ENCODE data around the gene MRPL33. TPM values are rescaled to one million over a fixed set of nuclear protein-coding genes. Genes with fewer than 3 reads are reported as not detected.
"Not testable (repeated sequence)": the region's sequence is repeated elsewhere in the genome, so short reads cannot be mapped to it uniquely, and the experiment has no call there.

Gene MRPL33
- total RNA-seq, 1 donor from 2014 or later: 79.4 TPM

DNA sequence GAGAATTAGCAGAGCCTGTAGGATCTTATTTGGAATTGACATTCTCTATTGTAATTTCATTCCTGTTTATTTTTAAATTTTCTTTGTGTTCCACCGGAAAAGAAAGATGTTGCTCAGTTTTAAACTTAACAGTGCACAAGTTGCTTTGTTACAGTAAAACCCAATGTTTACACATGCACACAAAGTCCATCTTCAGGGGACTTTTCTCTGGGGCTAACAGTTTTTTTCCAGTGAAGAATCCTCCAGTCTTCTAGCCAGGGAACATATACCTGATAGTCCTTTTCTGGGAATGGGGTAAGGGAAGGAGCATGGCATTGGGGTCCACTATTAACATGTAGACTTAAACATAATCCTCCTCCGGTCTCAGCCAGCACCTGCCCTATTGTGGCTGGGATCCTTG lies 25.2 kb upstream of the MRPL33 start:
- intact Hi-C loops (cut with DNase I): no loop called here
- Histone ChIP-seq H3K4me1 (no peaks in the 10 kb centered on the region), H3K9me3 (no peaks in the 10 kb centered on the region), H3K27me3 (no peaks in the 10 kb centered on the region), H3K4me3 (no peak overlapping the region), H3K36me3 (no peaks in the 10 kb centered on the region), H3K27ac (no peak overlapping the region)
- TF ChIP-seq, protein P1, sequence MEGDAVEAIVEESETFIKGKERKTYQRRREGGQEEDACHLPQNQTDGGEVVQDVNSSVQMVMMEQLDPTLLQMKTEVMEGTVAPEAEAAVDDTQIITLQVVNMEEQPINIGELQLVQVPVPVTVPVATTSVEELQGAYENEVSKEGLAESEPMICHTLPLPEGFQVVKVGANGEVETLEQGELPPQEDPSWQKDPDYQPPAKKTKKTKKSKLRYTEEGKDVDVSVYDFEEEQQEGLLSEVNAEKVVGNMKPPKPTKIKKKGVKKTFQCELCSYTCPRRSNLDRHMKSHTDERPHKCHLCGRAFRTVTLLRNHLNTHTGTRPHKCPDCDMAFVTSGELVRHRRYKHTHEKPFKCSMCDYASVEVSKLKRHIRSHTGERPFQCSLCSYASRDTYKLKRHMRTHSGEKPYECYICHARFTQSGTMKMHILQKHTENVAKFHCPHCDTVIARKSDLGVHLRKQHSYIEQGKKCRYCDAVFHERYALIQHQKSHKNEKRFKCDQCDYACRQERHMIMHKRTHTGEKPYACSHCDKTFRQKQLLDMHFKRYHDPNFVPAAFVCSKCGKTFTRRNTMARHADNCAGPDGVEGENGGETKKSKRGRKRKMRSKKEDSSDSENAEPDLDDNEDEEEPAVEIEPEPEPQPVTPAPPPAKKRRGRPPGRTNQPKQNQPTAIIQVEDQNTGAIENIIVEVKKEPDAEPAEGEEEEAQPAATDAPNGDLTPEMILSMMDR (IDR thresholded peaks at IDR 0.05): no peak
- ATAC-seq (no peak), DNase-seq (no peak)

DNA sequence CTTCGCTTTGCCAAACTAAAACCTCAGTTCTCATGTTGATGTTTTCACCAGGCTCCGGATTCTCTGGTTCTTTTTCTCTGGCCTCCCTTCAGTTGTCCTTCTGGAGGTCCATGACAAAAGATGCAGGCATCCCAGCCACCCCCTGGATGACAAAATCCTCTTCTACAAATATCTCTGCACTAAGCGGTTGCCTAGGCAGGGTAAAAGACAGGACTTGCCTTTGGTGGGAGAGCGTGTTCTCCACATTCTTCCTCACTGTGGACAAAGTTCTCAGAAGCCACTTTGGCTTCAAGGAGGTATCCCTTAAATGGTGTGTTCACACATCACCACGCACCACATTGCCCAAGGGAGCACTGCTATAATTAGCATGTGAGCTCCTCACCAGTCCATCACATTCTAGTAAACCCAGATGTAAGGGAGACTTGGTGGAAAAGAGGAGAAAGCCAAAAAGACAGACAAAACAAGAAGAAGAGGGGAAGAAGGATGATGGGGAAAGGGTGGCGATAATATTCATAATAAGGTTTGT lies 23.6 kb upstream of the MRPL33 start:
- Histone ChIP-seq H3K4me1 (no peaks in the 10 kb centered on the region), H3K9me3 (no peaks in the 10 kb centered on the region), H3K36me3 (no peaks in the 10 kb centered on the region), H3K27me3 (no peaks in the 10 kb centered on the region), H3K4me3 (no peak overlapping the region), H3K27ac (no peak overlapping the region)
- no peak for DNase-seq
- no peak for ATAC-seq
- intact Hi-C loops (cut with DNase I): no loop called here
- TF ChIP-seq, protein P1 (IDR thresholded peaks at IDR 0.05): no peak

DNA sequence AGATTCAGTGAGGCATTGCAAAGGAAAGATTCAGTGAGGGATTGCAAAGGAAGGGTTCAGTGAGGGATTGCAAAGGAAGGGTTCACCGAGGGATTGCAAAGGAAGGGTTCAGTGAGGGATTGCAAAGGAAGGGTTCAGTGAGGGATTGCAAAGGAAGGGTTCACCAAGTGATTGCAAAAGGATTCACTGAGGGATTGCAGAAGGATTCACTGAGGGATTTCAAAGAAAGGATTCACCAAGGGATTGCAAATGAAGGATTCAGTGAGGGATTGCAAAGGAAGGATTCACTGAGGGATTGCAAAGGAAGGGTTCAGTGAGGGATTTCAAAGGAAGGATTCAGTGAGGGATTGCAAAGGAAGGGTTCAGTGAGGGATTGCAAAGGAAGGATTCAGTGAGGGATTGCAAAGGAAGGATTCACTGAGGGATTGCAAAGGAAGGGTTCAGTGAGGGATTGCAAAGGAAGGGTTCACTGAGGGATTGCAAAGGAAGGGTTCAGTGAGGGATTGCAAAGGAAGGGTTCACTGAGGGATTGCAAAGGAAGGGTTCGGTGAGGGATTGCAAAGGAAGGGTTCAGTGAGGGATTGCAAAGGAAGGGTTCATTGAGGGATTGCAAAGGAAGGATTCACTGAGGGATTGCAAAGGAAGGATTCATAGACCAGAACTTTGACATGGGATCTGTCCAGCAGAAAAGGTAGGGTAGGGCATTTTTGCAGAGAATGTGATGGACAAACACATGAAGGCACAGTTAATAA lies 22.5 kb upstream of the MRPL33 start:
- H3K27ac ChIP-seq; intact Hi-C loops (cut with DNase I); H3K4me1 ChIP-seq; H3K27me3 ChIP-seq; DNase-seq; H3K4me3 ChIP-seq; ATAC-seq; H3K36me3 ChIP-seq; H3K9me3 ChIP-seq: not testable (repeated sequence)

DNA sequence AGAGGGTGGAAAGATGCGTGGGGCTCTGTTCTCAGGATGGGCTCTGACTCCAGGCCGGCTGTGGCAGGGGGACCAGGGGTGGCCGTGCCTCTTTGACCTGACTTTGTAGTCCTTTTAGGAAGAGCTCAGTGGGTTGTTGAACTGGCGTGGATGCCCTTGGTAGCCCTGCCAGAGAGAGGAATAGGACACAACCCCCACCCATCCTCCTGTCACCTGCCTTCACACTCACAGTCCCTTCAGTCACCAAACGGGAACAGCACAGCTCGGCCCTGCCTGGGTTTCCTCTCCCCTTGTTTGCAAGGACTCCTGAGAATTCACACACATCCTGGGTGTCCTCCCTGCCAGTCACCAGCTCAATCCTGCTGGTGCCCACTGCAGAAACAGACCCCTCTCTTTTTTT lies 20.1 kb upstream of the MRPL33 start:
- DNase-seq (no peak), ATAC-seq (no peak)
- Histone ChIP-seq H3K27me3 (no peaks in the 10 kb centered on the region), H3K4me3 (no peak overlapping the region), H3K27ac (no peak overlapping the region), H3K9me3 (no peaks in the 10 kb centered on the region), H3K36me3 (no peaks in the 10 kb centered on the region), H3K4me1 (peaks cover 6% of the 10 kb centered on the region)
- intact Hi-C loops (cut with DNase I): no loop called here
- TF ChIP-seq, protein P1 (IDR thresholded peaks at IDR 0.05): no peak

DNA sequence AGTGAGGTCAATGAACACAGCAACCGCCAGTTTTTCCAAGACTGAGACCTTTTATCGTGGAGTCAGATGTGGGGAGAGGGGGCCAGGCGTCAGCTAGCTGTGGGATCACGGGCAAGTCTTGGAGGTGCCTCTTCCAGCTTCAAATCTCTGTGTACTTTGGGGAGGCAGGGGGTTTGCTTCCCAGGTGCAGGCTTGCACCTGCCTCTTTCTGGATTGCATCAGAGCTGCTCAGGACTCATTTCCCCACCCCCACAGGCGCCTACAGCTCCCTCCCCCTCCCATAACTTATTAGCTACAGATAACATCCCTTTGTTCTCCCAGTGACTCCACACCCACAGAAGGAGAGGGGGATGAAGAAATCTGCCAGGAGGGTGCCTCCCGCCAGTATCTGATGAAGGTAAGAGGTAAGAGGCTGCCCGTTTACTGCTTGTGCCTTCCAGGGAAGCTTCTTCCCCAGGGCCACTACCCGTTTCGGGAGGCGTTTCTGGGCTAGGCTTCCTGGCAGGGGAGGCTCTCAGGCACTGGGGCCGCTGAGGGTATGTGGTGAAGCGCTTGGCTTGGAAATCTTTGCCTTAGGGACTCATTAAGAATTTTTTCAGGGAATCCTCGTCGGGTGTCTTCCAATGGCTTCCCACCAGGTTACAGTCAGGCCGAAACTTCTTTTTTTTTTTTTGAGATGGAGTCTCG lies 18.8 kb upstream of the MRPL33 start:
- no peaks in the 10 kb centered on the region for H3K36me3 ChIP-seq
- DNase-seq (no peak), ATAC-seq (peak; percentile 56)
- peak overlapping the region; percentile 36 for H3K27ac ChIP-seq
- no peaks in the 10 kb centered on the region for H3K27me3 ChIP-seq
- no peaks in the 10 kb centered on the region for H3K9me3 ChIP-seq
- no peak overlapping the region for H3K4me3 ChIP-seq
- intact Hi-C loops (cut with DNase I): no loop called here
- H3K4me1 ChIP-seq: peaks cover 6% of the 10 kb centered on the region
- TF ChIP-seq, protein P1 (IDR thresholded peaks at IDR 0.05): no peak

DNA sequence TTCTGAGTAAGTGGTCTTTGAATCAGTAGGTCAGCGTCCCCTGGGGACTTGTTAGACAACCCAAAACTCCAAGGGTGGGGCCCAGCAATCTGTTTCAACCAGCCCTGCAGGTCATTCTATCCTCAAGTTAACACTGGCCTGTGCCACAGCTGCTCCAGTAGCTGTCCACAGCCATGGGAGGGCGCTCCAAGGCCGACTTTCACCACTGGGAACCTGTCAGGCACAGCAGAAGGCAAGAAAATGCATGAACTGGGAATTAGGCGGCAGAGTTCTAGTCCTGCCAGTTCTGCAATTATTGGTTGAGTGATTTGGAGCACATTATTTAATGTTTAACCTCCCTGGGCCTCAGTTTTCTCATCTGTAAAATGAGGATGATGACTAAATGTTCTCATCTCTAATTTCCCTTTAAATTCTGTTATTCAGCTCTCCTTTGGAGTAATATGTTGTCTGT lies 17.4 kb upstream of the MRPL33 start:
- DNase-seq (peak; percentile 92), ATAC-seq (peak; percentile 95)
- H3K9me3 ChIP-seq: no peaks in the 10 kb centered on the region
- TF ChIP-seq, protein P1 (IDR thresholded peaks at IDR 0.05): peak; percentile 83
- no peak overlapping the region for H3K27ac ChIP-seq
- intact Hi-C loops (cut with DNase I): no loop called here
- H3K4me3 ChIP-seq: no peak overlapping the region
- no peaks in the 10 kb centered on the region for H3K36me3 ChIP-seq
- H3K27me3 ChIP-seq: no peaks in the 10 kb centered on the region
- peaks cover 6% of the 10 kb centered on the region for H3K4me1 ChIP-seq
